Nephron progenitor cell (in vitro differentiated cells): ENCODE measurements around the gene GPR17.

Source experiments
- DNase-seq: peaks from one replicate; pipeline ENCODE4 v3.0.0; 2021
- H3K27ac Mint-ChIP-seq: 2 replicates; pipeline ENCODE4 v1.8.0; 2021; ENCODE audit warnings: mild to moderate bottlenecking, moderate library complexity, mixed read lengths
- H3K27me3 Mint-ChIP-seq: 2 replicates; pipeline ENCODE4 v1.8.0; 2021; ENCODE audit warnings: mild to moderate bottlenecking, low read depth, mixed read lengths; ENCODE audit not compliant: poor library complexity
- H3K36me3 Mint-ChIP-seq: 2 replicates; pipeline ENCODE4 v1.8.0; 2021; ENCODE audit warnings: low read depth, mixed read lengths
- H3K4me1 Mint-ChIP-seq: 2 replicates; pipeline ENCODE4 v1.8.0; 2021; ENCODE audit warnings: mixed read lengths
- H3K4me3 Mint-ChIP-seq: 2 replicates; pipeline ENCODE4 v1.8.0; 2021; ENCODE audit warnings: mild to moderate bottlenecking, moderate library complexity, mixed read lengths
- H3K9me3 Mint-ChIP-seq: 2 replicates; pipeline ENCODE4 v1.8.0; 2021; ENCODE audit warnings: mild to moderate bottlenecking, moderate library complexity, mixed read lengths
- CTCF ChIP-seq: fragments of 200-600 bp; sonication (generic); IDR thresholded peaks from 2 replicates; pipeline ENCODE4 v1.5.0; 2021; ENCODE audit warnings: antibody characterized with exemption

The GPR17 gene

DNA sequence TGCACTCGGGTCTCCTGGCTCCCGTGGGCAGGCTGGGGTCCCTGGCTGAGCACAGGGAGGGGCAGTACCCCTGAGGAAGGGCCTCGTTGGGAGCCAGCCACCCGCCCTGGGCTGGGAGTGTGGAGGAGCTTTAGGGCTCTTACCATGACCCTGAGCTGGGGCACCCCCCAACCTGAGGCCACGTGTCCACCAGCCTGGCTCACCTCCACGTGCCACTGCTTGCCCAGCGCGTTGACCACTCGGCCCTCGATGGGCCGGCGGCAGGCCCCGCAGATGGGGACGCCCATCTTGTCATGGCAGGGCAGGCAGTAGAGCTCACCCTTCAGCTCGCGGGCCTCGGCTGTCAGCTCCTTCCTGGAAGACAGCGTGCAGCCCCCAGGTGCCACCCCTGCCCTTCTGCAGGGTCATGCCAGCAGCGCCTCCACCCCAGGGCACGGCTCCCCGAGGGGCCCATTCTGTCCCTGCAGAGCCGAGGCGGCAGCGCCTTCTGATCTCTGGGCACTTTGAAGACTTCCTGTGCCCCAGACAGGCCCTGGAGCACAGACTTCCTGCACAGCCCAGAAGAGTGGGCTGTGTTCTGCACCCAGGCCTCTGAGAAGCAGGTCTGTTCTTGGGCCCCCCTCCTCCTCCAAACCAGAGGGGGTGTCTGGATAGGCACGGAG lies 4.0 kb upstream of the GPR17 start:
- DNase-seq: no peak
- peaks cover 7% of the 10 kb centered on the region for H3K27me3 Mint-ChIP-seq
- peaks cover 31% of the 10 kb centered on the region for H3K4me1 Mint-ChIP-seq

GRCh38 chr2:127642706-127643438 lies 3.1 kb upstream of the GPR17 start:
- TF ChIP-seq CTCF: no peak
- no peak for DNase-seq
- Mint-ChIP-seq H3K36me3 (no peaks in the 10 kb centered on the region), H3K4me3 (no peak overlapping the region), H3K9me3 (no peaks in the 10 kb centered on the region), H3K4me1 (peaks cover 37% of the 10 kb centered on the region), H3K27ac (no peak overlapping the region), H3K27me3 (peaks cover 7% of the 10 kb centered on the region)

More for the DNA sequence above, 4.0 kb upstream of the GPR17 start:
- Mint-ChIP-seq H3K36me3 (no peaks in the 10 kb centered on the region), H3K9me3 (no peaks in the 10 kb centered on the region), H3K4me3 (no peak overlapping the region), H3K27ac (no peak overlapping the region)
- no peak for TF ChIP-seq CTCF

GRCh38 chr2:127643439-127644065 lies 2.4 kb upstream of the GPR17 start:
- Mint-ChIP-seq H3K9me3 (no peaks in the 10 kb centered on the region), H3K4me1 (peaks cover 35% of the 10 kb centered on the region), H3K4me3 (no peak overlapping the region), H3K36me3 (no peaks in the 10 kb centered on the region), H3K27ac (no peak overlapping the region), H3K27me3 (peaks cover 7% of the 10 kb centered on the region)
- TF ChIP-seq CTCF: no peak
- DNase-seq: no peak

DNA sequence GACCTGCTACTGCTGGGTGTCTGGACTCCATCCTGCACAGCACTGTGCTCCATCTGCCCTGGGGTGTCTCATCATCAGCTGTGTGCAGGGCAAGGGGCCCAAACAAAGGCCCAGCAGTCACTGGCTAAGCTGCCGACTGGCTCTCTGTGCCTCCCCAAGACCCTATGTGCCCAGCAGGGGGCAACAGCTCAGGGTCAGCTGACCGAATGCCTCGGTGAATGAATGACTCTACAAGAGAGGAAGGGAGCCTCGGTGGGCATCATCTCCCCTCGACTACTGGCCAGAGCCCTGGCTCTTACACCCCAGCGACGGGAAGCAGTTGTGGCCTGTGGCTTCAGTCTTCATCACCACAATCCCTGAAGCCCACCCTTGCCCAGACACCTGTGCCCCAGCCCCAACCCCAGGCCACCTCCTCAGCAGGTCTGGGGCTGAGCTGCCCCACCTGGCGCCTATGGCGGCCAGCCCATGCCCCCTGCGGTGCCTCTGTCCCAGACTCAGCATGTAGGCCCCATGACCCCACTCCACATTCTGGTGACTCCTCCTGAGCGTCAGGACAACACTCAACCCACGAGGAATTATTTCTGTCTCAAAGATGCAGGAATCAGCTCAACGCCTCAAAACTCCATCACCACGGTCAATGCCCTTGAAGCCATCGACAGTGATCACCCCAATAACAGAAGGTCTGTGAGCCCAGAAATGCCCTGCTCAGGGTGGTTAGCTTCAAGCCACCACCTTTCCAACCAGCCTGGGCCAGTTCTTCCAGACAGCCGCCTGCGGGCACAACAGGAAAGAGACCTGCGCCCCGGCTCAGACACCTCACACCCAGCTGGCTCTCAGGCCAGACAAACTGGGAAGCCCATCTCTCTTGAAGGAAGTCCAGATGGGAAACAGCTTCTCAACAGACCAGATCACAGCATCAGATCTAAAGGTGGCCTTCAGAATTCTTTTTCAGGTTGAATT lies 1.6 kb upstream of the GPR17 start:
- no peak for TF ChIP-seq CTCF
- no peak for DNase-seq
- Mint-ChIP-seq H3K4me1 (peaks cover 35% of the 10 kb centered on the region), H3K27me3 (peaks cover under 1% of the 10 kb centered on the region), H3K9me3 (no peaks in the 10 kb centered on the region), H3K4me3 (no peak overlapping the region), H3K36me3 (no peaks in the 10 kb centered on the region), H3K27ac (no peak overlapping the region)

DNA sequence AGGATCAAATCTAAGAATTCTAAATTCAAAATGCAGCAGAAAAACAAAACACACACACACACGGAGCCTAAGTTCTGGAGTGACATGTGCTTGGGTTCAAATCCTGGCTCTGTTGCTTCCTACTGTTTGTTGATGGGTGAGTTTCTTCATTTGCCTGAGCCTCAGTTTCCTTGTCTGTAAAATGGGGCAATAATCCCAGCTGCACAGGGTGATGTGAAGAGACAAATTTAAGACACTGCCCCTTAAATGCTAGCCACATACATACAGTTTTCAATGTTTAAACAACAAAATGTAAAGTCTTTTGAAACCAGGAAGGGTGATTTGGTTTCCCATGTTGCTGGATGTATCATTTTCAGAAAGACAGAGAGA lies 943 bp upstream of the GPR17 start:
- H3K27ac Mint-ChIP-seq: no peak overlapping the region
- H3K4me1 Mint-ChIP-seq: peaks cover 41% of the 10 kb centered on the region
- no peaks in the 10 kb centered on the region for H3K27me3 Mint-ChIP-seq
- no peaks in the 10 kb centered on the region for H3K36me3 Mint-ChIP-seq
- no peak for TF ChIP-seq CTCF
- no peak for DNase-seq
- H3K4me3 Mint-ChIP-seq: no peak overlapping the region
- H3K9me3 Mint-ChIP-seq: no peaks in the 10 kb centered on the region
